PC-9 (cell line): ENCODE results near the gene RNF166.

ENCODE experiments used
- CTCF ChIP-seq: fragments of 200-600 bp; sonication (generic); conservative IDR thresholded peaks from 2 replicates; pipeline ENCODE4 v1.6.1; 2017; ENCODE audit warnings: mixed run types, antibody characterized with exemption, mild to moderate bottlenecking, moderate library complexity
- EZH2 ChIP-seq: fragments of 200-600 bp; sonication (generic); IDR thresholded peaks from 2 replicates; pipeline ENCODE4 v1.8.0; 2017; ENCODE audit warnings: antibody characterized with exemption, low read depth

- no peak for TF ChIP-seq CTCF
- TF ChIP-seq EZH2: no peak
Observed at GRCh38 chr16:88753602-88754001, 47.4 kb upstream of the RNF166 start.
